HG03571 (cell line): Measurements from ENCODE around the gene MAN2A2.
A peak's percentile ranks its signal among the peaks of the same experiment; 100 is the strongest.
"Not testable (repeated sequence)": the region's sequence is repeated elsewhere in the genome, so short reads cannot be mapped to it uniquely, and the experiment has no call there.

Experiments
- ATAC-seq: cut with Tn5 transposase; IDR thresholded peaks from one replicate; pipeline ENCODE4 v1.9.1; 2021; ENCODE audit not compliant: unreplicated experiment

MAN2A2 gene

DNA sequence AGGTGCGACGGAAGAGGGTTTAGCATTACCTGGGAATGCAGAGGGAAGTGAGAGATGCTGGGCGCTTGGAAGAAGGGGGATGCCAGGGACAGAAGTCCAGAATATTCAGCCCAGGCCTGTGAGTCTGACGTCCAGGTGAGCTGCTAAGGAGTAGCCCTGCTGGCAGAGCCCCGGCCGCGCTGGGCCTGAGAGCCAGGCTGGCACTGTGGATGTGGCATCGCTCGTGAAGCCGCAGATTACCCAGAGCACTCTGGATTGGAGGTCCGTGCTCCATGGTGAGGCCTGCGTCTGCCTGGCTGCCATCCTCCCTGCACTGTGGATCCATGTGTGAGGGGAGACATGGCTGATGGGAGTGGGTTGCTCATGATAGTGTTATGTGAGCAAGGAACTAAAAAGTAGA, 14.5 kb downstream of the MAN2A2 start:
- ATAC-seq = no peak

DNA sequence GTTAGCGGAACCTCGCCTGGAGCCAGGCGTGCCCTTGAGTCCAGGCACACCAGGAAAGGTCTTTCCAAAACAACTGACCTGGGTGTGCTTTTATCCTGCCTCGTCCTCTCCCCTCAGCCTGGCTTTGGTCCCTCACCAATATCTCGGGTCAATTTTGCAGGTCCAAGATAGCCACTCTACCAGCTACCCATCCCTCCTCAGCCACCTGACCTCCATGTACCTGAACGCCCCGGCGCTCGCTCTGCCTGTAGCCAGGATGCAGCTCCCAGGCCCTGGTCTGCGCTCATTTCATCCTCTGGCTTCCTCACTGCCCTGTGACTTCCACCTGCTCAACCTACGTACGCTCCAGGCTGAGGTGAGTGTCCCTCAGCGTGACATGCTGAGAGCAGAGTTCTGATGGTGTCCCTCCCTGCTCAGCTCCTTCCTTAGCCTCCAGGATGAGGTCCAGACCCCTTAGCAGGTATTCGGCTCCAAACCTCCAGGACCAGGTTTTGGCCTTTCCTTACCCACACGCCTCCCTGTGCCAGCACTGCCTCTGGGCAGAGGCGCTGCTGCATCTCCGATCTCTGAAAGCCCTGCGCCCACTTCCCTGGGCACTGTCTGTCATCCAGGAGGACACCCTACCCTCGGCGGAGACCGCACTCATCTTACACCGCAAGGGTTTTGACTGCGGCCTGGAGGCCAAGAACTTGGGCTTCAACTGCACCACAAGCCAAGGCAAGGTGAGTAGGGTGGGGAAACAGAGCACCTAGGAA, 15.1 kb downstream of the MAN2A2 start:
- ATAC-seq = no peak

DNA sequence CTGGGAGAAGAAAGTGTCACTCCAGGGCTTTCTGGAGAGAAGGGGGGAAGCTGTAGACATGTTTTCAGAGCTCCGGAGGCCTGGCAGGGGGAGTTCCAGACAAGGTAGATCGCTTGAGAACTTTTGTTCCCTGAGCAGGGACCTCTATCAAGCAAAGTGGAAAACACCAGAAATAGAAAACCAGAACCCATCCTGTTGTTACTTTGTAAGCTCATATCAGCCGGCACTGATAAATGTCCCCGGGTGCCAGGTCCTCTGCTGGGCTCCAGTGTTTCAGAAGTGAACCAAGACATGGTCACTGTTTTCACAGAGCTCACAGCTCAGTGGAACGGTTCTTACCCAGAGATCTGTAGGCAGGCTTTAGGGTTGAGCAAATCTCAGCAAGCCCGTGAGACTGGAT, 15.7 kb downstream of the MAN2A2 start:
- no peak for ATAC-seq

DNA sequence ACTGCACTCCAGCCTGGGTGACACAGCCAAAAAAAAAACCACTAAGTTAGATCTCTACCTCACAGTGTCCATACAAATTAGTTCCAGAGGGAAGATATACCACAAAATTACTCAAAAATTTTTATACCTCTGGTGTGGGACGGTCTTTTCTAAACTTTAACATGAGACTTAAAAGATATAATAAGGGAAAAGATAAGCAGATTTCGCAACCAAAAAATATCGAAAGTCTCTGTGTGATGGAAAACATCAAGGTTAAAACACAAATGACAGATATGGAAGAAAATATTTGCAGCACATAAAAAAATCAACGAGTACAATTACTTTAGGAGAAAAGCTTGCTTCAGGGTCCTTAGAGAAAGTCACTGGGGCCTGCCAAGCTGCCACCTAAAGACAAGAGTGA, 18.8 kb downstream of the MAN2A2 start:
- no peak for ATAC-seq

DNA sequence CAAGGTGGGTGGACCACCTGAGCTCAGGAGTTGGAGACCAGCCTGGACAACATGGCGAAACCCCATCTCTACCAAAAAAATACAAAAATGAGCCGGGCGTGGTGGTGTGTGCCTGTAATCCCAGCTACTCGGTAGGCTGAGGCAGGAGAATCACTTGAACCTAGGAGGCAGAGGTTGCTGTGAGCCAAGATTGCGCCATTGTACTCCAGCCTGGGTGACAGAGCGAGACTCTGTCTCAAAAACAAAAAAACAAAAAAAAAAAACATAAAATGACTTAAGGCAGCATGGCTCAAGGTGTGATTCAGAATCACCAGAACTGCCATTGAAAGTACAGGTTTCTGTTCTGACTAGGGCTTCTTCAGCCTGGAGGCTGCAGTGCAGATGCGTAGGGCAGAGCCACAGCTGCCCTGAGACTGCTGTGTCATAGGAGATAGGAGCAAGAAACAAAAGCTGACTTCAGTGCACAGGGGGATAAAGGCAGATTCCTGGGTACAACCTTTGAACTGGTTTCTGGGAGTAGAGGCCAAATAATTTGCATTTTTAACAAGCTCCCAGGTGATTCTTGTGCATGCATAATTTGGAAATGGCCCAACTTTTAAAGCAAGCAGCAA, 19.7 kb downstream of the MAN2A2 start:
- ATAC-seq = not testable (repeated sequence)

DNA sequence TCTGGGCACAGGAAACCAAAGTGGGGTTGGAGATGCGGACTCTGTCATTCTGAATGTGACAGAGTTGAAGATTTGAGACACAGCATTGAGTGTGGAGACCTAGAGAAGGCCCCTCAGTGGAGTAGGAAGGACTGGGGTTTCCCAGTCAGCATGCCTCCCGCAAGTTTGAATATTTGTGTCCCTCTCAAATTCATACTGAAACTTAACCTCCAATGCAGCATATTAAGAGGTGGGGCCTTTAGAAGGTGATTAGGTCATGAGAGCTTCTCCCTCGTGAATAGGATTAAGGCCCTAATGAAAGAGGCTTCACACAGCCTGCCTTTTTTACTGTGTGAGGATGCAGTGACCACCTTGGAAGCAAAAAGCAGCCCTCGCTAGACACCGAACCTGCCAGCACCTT, 21.3 kb downstream of the MAN2A2 start:
- ATAC-seq = peak; percentile 71

DNA sequence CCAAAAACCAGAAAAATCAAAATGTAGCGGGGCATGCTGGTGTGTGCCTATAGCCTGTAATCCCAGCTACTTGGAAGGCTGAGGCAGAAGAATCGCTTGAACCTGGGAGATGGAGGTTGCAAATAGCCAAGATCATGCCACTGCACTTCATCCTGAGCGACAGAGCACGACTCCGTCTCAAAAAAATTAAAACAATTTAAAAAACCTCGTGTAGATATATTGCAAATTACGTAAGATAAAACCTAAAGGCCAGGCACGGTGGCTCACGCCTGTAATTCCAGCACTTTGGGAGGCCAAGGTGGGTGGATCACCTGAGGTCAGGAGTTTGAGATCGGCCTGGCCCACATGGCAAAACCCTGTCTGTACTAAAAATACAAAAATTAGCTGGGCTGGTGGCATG, 23.7 kb downstream of the MAN2A2 start:
- ATAC-seq = not testable (repeated sequence)

DNA sequence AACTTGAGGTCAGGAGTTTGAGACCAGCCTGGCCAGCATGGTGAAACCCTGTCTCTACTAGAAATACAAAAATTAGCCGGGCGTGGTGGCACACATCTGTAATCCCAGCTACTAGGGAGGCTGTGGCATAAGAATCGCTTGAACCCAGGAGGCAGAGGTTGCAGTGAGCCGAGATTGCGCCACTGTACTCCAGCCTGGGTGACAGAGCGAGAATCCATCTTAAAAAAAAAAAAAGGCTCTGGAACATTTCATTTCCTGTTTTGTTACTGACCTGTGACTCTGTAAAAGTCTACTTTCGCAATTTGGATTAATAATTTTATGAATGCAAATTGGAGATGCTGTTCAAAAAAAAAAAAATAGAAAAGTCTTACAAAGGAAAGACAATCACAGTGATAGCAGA, 25.0 kb downstream of the MAN2A2 start:
- not testable (repeated sequence) for ATAC-seq

DNA sequence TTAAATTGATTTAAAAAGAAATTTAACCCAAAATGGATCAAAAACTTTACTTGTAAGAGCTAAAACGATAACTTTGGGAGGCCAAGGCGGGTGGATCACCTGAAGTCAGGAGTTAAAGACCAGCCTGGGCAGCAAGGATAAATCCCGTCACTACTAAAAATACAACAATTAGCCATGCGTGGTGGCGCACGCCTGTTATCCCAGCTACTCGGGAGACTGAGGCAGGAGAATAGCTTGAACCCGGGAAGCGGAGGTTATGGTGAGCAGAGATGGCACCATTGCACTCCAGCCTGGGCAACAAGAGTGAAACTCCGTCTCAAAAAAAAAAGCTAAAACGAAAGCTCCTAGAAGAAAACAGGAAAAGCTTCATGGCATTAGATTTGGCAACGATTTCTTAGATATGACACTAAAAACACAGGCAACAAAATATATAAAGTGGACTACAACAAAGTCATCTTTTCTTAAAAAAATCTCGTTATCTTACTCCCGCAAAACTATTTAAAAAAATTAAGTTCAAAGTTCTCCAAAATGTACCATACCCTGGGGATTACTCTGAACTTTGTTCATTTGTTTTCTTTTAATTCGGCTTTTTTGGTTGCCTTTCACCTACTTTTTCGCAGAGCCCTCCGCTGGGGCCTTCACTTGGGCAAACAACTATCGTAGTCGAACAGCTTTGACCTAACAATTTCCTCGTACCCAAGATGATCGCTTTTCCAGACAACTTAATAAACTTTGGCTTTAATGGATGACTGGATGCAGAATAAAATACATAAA, 26.3 kb downstream of the MAN2A2 start:
- no peak for ATAC-seq

DNA sequence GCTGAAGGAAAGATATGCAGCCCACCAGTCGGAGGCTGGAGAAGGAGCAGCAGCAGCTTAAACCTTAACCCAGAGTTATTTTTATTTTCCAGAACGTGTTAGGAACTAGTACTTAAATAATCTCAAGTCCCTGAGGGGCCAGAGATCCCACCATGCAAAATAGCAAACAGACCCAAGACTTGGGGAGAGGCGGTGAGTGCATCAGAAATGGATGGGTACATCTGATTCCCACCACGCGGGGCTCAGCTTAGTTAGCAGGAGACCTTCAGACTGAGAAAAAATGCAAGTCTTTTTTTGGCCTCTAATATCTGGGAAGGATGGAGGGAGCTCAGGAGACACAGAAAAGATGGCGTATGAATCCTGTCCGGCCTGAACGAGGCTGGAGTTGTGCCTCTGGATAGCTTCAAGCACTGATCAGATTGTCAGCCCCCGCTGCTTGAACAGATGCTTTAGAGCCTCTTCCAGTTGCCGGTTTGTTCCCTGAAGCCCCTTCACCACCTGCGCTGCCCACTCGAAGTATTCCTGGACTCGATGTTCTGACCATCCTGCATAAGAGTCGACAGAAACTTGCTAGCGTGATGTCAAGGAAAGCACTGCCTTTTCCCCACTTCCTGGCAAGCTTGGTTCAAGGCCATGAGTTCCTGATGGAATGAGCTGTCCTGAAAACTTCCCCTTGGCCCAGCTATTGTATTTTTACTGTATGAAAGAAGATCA, 27.9 kb downstream of the MAN2A2 start:
- ATAC-seq = no peak

DNA sequence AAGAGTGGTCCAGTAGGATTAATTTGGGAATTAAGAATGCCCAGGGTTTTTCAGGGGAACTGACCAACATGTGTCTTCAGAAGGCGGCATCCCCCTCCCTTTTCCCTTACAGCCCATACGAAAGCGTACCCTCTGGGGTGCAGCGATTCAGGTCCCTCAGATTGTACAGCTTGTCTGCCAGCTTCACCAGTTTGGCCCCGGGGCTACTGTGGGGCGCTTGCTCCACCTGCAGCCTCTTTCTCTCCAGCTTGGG, 28.4 kb downstream of the MAN2A2 start:
- ATAC-seq = no peak

DNA sequence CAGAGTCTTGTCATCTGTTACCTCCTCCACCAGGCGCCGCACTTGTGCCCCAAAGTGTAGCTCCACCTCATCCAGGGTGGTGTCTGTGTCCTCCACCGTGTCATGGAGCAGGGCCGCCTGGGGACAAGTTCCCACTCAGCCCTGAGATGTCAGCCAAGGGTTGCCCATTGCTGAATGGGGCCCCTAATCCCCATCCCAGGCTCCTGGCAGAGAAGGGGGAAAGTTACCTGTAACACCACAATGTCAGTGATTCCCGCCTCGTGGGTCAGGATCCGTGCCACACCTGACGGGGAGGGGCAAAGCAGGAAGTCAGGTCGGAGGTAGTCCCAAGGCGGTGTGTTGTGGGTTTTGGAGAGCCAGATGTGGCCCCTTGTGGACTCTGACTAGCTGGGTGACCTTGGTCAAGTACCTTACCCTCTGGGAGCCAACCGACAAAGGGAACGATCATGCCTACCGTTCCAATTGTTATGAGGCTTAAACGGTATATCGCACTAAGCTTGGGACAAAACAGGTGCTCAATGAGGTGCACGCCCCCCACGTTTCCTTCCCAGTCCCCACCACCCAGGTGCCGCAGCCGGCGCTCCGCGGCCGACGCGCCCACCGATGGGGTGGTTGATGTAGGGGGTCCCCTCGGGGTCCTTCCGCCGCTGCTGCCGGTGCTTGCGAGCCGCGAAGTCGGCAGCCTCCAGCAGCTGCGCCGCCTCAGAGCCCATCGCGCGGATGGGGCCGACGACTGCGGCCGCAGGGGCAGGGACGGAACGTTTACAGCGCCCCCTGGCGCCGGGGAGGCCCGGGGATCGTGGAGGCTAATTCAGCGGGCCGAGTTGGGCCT, 28.9 kb downstream of the MAN2A2 start, which contains the start of gene HDDC3:
TSS of gene HDDC3 (minus strand) at position 722 of the 832 bp plus-strand sequence. CDS start at position 713, 9 bp downstream.
- peak; percentile 46 for ATAC-seq

DNA sequence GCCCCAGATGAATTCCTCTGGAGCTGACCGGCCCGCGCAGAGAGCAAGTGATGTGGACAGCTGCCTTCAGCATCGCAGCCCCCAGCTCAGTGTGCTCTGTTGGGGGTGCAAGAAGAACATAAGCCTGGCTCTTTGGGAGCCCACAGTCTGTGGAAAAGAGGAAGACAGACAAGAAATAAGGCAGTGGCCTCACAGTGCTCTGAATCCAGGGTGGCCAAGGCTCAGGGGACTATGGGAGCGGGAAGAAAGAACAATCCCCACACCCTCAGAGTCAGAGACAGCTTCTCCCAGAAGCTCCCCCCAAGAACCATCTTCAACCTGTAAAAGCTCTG, 29.5 kb downstream of the MAN2A2 start:
- ATAC-seq = no peak

DNA sequence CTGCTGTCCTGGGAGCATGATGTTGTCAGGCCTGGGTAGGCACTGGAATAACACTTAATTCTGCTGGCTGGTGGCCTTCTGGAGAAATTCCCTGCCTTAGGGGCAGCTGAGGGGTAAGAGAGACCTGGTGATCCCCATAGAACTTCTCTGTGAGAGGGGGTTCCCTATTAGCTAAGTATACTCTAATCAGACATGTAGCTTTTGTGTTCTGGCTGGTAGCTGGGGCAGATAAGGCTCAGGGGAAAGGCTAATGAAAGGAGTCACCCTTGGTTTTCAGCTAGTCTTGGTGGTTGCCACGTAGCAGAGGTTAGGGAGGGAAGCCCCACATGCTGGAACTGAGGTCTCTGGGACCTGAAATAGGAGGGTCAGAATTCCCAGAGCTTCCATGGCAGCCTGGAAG, 30.2 kb downstream of the MAN2A2 start:
- no peak for ATAC-seq

DNA sequence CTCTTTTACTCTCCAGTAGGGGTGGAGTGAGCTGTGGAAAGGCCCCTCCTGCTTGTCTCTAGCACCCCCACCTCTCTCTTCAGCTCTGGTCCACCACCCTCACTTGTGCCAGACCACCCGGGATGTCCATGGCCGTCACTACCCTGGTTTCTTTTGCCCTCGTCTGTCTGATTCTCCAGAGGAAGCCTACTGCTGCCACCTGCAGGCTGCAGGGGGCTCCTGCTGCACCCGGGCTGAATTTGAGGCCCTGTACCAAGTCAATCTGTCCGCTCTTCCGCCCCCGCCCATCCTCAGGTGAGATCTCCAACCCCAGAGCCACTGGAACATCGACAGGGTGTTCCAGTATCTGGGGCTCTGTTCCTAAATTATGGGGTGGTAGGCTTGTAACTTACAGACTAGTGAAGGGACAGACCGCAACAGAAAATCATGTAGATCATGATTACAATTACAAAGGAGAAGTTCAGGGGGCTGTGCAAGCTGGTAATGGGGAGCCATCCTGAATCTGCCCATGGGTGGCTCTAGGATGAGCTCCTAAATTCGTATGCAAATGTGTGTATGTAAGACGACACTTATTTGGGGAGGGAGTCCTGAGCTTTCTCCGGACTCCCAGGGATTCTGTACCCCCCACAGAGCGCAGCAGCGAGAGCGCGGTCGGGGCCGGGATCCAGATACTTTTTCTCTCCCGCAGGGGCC, 31.3 kb downstream of the MAN2A2 start:
- ATAC-seq = no peak

DNA sequence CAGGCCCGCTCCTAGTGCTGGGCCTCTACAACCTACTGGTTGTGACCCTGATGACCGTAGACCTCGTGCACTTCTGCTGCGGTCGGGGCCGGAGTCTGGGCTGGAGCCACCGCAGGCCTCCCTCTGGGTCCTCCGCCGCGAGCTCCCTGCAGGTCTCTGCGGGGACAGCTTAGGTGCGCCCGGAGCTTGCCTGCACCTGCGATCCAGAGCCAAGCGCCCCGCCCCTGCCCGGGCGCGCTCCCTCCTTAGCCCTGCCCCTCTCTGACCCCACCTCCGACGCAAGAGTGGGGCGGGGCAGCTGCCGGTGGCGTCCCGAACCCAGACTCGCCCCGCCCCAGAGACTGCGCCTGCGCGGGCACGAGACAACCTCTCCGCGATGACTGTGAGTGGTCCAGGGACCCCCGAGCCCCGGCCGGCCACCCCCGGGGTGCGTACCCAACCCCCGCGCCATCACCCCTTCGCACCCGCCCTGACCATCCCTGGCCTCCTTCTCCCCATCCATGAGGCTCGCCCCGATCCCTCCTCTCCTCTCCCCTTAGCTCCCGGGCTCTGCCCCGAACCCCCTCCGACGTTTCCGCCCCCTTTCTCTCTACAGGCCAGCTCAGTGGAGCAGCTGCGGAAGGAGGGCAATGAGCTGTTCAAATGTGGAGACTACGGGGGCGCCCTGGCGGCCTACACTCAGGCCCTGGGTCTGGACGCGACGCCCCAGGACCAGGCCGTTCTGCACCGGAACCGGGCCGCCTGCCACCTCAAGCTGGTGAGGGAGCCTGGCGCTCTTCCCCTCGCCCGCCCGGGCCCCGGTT, 32.0 kb downstream of the MAN2A2 start, which contains the start of gene UNC45A:
TSS of gene UNC45A (plus strand) at position 337 of the 803 bp plus-strand sequence. CDS start at position 377, 40 bp downstream.
- peak; percentile 63 for ATAC-seq

DNA sequence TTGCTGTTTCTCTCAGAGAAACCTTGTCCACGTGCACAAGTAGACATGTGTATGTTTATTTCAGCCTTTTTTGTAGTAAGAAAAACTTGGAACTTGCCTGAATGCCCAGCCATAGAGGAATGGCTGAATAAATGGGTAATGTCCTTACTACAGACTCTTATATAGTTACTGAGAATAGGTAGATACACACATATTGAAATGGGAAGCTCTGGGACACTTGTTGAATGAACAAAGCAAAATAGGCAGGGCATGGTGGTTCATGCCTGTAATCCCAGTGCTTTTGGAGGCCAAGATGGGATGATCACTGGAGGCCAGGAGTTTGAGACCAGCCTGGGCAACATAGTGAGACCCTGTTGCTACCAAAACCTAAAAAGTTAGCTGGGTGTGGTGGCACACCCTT, 33.7 kb downstream of the MAN2A2 start:
- no peak for ATAC-seq

DNA sequence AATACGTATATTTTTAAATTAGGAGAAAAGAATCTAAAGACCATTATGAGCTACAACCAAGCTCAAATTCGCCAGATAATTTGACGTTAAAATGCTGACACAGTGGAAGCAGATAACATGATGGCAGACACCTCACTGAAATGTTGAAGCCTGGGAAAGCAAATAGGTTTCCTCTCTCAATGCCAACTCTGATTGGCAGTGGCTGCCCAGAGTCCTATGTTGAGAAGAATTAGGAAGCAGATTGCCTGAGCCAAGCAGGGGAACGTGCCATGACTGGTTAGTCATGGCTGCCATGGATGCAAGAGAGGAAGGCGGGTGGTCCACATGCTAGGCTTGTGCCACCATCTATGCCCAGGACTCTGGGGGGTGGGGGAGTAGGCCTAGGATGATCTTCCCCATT, 35.2 kb downstream of the MAN2A2 start:
- no peak for ATAC-seq

DNA sequence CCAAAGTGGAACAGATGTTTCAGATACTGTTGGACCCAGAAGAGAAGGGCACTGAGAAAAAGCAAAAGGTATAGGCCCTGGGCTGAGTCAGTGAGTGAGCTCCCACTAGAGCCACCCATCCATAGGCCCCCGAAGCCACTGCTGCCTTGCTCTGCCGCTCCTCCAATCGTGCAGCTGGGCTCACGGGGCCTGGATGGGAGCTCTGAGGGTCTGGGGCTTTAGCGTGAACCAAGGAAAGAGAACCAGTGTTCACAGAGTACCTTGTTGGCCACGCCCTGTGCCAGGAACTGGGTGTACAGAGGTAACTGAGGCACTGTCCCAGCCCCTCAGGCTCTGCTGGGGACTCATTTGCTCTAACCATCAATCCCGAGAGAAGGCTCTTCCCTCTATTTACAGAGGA, 36.7 kb downstream of the MAN2A2 start:
- ATAC-seq = no peak
